NOMO-1 (cell line): ENCODE results near the gene EIF2B4.
"Not testable (repeated sequence)": the region's sequence is repeated elsewhere in the genome, so short reads cannot be mapped to it uniquely, and the experiment has no call there.

ENCODE experiments used
- DNase-seq, 2 experiments: peaks; one replicate each; lab custom pipeline; 2025; ENCODE audit not compliant: unreplicated experiment in 2 of 2; lab: John Stamatoyannopoulos, UW

EIF2B4 gene

DNA sequence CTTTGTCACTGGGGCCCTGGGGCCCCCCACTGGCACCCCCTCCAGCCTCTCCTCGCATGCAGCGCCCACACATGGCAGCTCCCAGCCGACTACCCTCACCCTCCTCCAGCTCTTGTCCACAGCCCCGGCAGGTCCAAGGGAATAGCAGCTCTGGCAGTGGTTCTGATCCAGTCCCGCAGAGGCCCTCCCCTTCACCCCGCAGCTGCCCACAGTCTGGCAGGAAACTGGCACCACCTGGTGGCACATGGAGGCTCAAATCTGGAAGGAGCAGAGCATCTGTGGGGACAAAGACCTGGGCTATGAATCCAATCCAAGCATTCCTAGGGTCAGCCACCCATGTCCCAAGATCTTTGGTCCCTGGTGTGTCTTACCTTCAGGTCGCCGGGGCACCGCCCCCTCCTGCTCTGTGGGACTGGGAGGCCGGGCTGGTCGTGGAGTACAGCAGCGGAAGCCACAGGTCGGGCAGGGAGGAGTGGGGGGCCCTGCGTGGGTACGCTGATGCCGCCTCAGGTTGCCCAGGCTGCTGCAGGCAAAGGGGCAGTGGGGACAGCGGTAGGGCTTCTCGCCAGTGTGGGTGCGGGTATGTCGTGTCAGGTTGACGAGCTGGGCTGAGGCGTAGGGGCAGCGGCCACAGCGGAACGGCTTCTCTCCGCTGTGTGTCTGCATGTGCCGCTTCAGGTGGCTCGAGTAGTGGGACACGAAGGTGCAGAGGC is 8.1 kb upstream of the EIF2B4 start:
- DNase-seq, result no peak

DNA sequence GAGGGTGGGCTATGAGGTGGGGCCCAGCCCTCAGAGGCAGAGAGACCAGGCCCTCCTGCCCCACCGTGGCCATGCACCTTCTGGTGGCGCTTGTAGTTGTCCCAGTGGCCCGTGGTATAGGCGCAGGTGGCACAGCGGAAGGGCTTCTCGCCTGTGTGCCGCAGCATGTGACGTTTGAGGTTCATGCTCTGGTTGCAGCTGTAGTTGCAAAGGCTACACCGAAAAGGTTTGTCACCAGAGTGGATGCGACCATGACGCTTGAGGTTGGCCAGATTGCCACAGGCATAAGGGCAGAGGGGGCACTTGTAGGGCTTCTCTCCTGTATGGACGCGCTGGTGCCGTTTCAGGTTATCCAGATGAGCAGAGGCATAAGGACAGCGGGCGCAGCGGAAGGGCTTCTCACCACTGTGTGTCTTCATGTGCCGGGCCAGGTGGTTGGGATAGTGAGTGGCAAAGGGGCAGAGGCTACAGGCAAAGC is 7.5 kb upstream of the EIF2B4 start:
- DNase-seq, result no peak

DNA sequence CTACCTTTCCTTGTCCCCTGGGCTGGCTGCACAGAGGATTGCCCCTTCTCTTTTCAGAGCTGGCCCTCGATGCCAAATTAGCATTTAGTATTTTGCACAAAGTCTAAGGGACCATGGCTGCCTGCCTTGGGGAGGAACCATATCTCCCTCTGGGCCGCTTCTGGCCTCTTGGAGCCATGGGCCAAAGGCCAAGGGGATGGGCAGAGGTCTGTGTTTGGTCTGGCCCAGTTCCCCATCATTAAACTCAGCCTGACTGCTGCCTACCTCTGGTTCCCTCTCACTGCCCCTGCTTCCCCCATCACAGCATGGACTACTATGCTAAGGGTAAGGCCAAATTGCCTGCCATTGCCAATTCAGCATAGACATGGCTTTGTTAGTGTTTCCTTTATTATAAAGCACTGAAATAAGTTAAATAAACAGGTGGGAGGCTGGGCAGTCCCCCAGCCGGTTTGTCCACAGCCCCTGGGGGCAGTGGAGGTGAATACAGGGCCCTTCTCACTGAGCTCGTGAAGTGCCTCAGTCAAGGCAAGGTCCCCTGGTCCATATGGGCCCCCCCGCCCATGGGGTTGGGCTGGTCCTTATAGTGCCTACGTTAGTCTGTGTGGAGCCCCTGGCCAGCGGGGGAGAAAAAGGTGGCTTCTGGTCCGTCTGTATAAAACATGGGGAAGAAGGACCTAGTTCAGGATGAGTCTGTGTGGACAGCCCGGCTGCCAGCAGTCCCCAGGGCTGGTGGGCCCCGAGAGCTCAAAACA is 6.9 kb upstream of the EIF2B4 start:
- no peak for DNase-seq

DNA sequence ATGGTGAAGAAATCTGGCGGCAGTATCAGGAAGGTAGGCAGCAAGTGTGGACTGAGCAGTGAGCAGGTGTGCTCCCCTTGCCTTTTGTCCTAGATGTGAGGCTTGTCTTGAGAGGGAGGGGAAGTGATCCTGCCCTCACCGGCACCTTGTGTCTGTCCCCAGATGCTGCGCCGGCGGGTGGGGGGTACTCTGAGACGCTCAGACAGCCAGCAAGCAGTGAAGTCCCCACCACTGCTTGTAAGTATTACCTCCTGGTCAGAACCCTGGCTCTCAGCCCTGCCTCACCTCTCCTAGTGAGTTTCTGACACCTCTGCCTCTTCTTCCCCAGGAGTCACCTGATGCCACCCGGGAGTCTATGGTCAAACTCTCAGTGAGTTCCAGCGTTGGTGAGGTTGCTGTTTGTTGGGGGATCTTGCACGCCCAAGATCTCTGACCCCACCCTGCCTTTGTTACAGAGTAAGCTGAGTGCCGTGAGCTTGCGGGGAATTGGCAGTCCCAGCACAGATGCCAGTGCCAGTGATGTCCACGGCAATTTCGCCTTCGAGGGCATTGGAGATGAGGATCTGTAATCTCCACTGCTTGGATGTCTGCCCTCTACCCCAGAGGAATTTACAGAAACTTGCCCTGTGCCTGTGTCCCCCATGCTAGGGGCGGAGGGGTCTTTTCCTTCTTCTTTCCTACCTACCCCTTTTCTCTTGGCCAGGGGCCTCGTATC is 6.2 kb upstream of the EIF2B4 start:
- no peak for DNase-seq

DNA sequence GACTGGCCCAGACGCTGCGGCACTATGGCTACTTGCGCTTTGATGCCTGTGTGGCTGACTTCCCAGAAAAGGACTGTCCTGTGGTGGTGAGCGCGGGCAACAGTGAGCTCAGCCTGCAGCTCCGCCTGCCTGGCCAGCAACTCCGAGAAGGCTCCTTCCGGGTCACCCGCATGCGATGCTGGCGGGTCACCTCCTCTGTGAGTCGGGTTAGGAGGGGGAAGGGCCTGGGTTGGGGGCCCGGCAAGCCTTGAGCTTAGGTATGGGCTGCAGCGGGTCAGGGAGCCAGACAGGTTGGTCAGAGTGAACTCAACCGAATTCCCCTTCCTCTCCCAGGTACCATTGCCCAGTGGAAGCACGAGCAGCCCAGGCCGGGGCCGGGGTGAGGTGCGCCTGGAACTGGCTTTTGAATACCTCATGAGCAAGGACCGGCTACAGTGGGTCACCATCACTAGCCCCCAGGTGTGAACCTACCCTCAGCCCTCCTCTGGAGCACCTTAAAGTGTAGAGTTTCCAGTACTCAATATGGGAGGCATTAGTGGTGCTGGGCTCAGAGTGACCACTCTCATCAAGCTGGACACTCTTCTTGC is 5.5 kb upstream of the EIF2B4 start:
- DNase-seq, result no peak

DNA sequence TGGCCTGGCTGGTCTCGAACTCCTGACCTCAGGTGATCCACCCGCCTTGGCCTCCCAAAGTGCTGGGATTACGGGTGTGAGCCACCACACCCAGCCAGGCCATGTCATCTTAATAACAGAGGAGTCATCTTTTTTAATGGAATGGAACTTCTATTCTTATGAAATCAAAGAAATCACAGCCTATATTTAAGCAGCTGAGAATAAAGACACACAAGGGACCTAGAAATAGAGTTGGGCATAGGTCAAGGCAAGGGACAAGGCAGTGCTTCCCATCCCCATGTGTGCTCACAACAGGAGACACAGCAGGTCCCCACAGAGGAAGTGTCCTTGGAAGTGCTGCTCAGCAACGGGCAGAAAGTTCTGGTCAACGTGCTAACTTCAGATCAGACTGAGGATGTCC is 3.4 kb upstream of the EIF2B4 start:
- no peak for DNase-seq

DNA sequence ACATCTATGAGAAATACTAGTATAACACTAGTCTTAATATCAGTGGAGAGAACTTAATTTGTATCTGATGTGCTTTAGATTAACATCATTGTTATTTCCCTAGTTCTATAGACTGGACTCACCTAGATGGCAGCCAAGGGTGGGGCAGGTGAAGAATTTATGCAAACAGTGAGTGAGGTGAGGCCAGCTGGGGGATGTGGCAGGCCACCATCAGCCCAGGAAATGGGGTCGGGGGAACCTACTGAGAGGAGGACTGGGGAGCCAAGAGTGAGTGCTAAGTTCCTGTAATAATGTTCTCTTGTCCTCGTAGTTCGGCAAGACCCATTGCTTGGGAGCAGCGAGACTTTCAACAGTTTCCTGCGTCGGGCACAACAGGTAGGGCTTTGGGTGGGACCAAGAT is 2.8 kb upstream of the EIF2B4 start:
- no peak for DNase-seq

DNA sequence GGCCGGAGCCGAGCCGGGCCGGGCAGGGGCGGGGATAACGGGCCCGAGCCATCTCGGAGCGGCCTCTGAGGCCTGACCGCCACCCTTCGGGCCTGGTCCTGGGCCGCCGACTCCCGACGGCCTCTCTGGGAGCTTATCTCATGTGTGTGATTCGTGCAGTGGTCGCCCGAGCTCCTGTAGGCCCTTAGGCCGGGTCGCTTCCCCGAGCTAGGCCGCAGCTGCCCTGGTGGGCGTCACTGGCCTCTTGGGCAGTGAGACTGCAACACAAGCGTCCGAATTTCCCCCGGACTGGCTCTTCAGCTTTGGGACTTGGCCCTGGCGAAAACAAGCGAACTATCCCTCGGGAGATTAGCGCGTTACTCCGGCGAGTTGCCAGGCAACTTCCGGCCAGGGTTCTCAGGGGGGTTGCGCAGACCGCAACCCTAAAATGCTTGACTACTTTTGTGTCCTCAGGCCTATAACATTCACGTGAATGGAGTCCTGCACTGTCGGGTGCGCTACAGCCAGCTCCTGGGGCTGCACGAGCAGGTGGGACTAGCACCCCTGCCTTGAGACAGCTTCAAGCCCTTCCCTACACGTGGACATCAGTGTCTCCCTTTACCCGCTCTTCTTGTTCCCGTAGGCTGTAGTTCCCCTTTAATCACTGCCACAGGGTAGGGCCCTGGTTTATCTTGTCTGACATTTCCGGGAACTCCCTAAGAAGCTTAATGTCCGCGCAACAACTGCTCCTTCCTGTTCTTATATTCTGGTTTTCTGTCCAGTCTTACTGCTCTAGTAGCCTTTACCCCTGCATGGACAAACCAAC is 880 bp upstream of the EIF2B4 start:
- peak; percentile 74 to 93 for DNase-seq

DNA sequence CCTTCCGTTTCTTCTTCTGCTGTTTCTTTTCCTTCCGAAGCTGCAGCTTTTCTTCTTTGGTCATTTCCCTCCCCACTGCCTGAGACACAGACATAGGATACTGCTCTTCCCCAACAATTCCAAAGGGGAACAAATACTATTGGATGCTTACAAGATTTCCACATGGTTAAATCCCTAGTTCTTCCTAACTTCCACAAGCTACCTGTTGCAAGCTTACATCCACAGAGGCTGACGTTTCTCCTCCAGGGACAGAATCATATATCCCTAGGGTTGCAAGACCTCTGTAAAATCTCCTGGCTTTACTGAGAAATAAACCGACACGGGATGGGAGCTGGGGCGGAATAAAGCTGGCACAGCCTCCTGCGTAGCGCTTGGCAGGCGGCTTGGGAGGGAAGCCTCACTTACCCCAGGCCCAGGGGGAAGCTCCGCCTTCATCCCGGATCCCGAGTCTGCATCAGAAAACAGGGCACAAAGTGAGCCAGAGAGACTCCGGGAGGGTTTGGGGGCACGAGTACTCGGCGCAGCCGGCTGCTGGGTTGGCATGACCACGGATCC is 590 bp downstream of the EIF2B4 start:
- peak; percentile 35 to 37 for DNase-seq

DNA sequence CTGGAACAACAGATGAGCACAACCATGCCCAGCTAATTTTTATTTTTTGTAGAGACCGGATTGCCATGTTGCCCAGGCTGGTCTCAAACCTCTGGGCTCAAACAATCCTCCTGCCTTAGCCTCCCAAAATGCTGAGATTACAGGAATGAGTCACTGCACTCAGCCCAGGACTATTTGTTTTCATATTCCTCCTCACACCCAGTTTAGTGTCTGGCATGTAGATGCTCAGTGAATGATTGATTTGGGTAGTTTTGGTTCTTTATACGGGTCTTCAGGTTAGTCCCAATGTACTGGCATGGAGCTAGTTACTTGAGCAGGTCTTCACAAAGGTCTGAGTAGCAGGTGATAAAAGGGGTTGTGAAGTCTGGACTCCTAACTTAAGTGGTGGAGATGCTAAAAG is 6.2 kb downstream of the EIF2B4 start:
- no peak for DNase-seq

DNA sequence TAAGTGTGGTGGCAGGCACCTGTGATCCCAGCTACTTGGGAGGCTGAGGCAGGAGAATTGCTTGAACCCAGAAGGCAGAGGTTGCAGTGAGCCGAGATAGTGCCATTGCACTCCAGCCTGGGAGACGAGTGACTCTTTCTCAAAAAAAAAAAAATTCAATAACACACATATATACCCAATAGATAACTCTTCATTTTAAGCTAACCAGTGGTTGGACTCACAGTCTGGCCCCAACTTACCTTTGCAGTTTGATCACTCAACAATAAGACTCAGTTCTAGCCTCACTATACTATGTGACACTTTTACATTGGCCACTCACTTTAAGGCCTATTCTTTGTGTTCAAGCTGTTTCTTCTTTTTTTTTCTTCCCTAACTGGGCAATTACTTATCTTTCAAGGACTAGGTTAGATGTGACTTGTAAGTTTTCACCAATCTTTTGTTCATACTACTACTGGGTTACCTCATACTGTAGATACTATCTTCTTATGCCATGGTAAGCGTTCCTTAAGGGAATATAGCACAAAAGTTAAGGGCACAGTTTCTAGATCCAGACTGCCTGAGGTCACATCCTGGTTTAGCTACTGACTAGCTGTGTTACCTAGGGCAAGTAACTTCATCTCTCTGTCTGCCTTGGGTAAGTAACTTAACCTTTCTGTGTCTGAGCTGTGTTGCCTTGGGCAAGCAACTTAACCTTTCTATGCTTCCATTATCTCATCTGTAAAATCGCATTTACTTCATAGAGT is 7.3 kb downstream of the EIF2B4 start:
- no peak for DNase-seq

DNA sequence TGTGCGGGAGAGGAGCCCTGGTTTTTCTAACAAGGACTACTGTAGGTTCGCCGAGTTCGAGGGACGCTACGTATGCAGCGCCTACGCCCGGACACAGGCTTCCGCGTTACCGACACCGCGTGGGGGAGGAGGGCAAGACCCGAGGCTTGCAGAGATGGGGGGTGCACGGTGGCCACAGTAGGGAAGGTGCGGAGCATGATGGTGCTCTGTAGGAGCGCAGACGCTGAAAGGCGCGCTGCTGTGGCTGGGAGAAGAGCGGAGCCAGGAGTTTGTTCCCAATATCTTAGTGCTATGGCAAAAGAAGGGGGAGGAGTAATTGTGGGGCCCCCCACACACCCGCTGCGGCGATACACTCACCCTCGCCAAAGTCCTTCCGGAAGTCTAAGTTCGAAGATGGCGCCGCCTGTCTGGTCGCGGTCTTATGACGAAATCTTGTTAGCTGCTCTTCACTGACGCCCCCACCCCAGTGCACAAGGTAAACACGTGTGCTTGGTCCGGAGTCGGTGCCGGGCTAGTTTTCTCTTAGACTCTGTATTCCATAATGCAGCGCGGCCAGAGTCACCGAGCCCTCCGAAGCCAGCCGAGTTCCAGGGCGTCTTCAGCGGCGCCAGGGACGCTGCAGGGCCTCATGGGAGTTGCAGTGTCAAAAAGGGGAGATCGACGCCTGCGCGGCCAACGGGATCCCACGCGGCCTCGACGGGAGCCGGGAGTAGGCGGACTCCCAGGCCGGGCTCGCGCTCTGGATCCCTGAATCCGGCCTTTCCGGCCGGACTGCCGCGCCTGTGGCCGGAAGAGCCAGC is 13.6 kb downstream of the EIF2B4 start, which contains the start of gene GTF3C2:
Gene GTF3C2 (minus strand): TSS at position 383 of the 800 bp plus-strand sequence. CDS start 13,210 bp downstream, outside the sequence.
- peak; percentile 96 for DNase-seq

DNA sequence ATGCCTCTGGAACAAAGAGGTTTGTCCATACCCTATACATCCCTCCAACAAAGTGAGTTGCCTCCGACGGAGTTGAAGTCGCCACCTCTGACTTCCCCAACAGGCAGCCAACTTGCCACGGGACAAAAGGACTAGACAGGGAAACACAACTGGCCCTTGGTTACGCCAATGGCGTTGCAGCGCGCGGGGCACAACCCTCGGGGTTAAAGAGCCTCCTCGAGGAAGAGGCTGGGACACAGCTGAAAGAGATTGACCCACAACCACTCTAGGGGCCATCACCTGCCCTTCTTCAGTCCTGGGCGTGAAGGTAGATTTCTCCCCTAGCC is 14.1 kb downstream of the EIF2B4 start:
- DNase-seq, result peak; percentile 69 to 82

DNA sequence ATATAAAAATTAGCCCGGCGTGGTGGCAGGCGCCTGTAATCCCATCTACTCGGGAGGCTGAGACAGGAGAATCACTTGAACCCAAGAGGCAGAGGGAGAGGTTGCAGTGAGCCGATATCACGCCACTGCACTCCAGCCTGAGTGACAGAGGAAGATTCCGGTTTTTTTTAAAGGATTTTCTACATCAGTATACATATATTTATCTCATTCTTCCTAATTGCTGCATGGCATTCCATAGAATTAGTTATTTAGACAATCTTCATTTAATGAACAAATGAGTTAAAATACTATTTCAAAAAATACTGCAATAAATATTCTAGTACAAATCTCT is 15.6 kb downstream of the EIF2B4 start:
- DNase-seq, result no peak

DNA sequence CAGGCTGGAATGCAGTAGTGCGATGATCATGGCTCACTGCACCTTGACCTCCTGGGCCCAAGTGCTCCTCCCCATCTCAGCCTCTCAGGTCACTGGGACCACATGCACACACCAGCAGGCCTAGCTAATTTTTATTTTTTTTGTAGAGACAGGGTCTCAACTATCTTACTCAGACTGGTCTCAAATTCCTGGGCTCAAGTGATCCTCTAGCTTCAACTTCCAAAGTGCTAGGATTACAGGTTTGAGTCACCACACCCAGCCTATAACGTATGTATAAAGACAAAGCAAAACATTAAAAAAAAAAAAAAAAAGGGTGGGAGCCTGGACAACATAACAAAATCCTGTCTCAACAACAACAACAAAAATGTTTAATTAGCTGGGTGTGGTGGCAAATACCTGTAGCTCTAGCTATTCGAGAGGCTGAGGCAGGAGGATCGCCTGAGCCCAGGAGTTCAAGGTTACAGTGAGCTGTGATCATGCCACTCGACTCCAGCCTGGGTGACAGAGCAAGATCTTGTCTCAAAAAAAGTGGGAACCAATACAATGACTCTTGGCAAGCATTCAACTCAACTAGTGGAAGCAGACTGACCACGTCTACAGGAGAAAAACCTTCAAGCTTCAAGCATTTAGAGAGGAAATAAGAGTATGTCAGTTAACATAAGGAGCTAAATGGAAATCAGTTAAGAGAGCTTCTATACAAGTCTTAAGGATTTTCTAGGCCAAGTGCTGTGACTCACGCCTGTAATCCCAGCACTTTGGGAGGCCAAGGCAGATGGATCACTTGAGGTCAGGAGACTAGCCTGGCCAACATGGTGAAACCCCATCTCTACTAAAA is 16.2 kb downstream of the EIF2B4 start:
- no peak for DNase-seq

DNA sequence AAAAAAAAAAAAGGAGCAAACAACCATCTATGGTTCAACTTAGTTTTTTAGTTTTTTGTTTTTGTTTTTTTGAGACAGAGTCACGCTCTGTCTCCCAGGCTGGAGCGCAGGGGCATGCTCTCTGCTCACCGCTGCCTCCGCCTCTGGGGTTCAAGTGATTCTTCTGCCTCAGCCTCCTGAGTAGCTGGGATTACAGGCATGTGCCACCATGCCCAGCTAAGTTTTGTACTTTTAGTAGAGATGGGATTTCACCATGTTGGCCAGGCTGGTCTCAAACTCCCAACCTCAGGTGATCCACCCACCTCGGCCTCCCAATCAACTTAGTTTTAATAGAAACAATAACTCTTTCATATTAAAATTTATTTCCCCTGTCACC is 16.8 kb downstream of the EIF2B4 start:
- DNase-seq, result not testable (repeated sequence)

DNA sequence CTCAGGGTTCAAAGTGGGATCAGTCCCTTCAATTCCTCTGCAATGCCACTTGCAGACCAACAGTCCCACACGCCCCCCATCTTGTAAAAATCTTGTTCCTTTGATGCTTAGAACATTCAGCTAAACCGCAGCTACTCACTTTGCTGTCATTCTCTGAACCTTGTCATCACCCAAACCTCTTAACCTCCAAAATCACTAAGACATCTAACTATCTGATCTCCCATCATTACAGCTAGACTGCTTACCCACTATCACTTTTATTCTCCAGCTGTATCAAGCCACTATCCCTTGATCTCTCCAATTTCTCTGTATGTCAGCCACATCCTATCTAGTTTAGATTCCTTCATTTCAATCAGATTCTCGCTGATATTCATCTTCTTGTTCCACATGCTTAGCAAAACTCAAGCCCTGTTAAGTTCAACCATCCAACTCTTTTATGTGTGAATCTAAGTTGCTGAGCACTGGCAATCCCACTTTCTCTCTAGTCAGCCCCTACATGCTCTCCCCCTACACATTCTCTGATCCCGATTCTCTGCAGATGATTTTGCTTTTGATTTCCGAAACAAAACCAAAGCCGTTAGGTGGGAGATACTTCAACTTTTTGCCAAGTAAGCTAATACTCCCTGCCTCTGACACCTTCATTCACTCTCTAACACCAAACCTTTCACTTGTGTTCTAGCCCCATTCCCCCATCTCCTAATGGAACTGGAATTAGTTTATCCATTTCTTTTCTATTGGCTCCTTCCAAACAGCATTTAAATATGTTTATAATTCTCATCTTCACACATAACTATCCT is 18.1 kb downstream of the EIF2B4 start:
- DNase-seq, result no peak
